Ishikawa (cell line): ENCODE measurements around the gene SCAPER.

Experiments
- CREB1 ChIP-seq: IDR thresholded peaks from 2 replicates; pipeline ENCODE4 v1.6.1; 2012; ENCODE audit warnings: low read depth
- EGR1 ChIP-seq: IDR thresholded peaks from 2 replicates; pipeline ENCODE4 v1.6.1; 2012
- MAX ChIP-seq: IDR thresholded peaks from 2 replicates; pipeline ENCODE4 v1.6.1; 2012
- NFIC ChIP-seq: IDR thresholded peaks from 2 replicates; pipeline ENCODE4 v1.6.1; 2012
- RAD21 ChIP-seq: IDR thresholded peaks from 2 replicates; pipeline ENCODE4 v1.6.1; 2012; ENCODE audit warnings: low read depth
- TAF1 ChIP-seq: IDR thresholded peaks from 2 replicates; pipeline ENCODE4 v1.6.1; 2012; ENCODE audit warnings: low read depth, mild to moderate bottlenecking
- USF1 ChIP-seq: IDR thresholded peaks from 2 replicates; pipeline ENCODE4 v1.6.1; 2012
- TF ChIP-seq, protein P1 (sequence below): IDR thresholded peaks from 2 replicates; pipeline ENCODE4 v1.6.1; 2012; ENCODE audit warnings: low read depth, mild to moderate bottlenecking

- TF ChIP-seq, protein P1, sequence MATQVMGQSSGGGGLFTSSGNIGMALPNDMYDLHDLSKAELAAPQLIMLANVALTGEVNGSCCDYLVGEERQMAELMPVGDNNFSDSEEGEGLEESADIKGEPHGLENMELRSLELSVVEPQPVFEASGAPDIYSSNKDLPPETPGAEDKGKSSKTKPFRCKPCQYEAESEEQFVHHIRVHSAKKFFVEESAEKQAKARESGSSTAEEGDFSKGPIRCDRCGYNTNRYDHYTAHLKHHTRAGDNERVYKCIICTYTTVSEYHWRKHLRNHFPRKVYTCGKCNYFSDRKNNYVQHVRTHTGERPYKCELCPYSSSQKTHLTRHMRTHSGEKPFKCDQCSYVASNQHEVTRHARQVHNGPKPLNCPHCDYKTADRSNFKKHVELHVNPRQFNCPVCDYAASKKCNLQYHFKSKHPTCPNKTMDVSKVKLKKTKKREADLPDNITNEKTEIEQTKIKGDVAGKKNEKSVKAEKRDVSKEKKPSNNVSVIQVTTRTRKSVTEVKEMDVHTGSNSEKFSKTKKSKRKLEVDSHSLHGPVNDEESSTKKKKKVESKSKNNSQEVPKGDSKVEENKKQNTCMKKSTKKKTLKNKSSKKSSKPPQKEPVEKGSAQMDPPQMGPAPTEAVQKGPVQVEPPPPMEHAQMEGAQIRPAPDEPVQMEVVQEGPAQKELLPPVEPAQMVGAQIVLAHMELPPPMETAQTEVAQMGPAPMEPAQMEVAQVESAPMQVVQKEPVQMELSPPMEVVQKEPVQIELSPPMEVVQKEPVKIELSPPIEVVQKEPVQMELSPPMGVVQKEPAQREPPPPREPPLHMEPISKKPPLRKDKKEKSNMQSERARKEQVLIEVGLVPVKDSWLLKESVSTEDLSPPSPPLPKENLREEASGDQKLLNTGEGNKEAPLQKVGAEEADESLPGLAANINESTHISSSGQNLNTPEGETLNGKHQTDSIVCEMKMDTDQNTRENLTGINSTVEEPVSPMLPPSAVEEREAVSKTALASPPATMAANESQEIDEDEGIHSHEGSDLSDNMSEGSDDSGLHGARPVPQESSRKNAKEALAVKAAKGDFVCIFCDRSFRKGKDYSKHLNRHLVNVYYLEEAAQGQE = no peak
- TF ChIP-seq MAX = no peak
- TF ChIP-seq NFIC = no peak
- no peak for TF ChIP-seq TAF1
- no peak for TF ChIP-seq RAD21
- no peak for TF ChIP-seq EGR1
- no peak for TF ChIP-seq USF1
- no peak for TF ChIP-seq CREB1
Observed at GRCh38 chr15:76942331-76942730, 37.2 kb upstream of the SCAPER start.
